A549 (cell line): Measurements from ENCODE around the gene FGF3. TPM values are rescaled to one million over a fixed set of nuclear protein-coding genes. Genes with fewer than 3 reads are reported as not detected.

Source experiments
- ATAC-seq, 2 experiments: fragments of 200-7000 bp in 1 of 2; fragments of >200 bp in 1 of 2; cut with Nextera tagmentation in 1 of 2; cut with Tn5 transposase in 1 of 2; 3 replicates each; pipeline versions ENCODE4 v1.8.0 to v1.9.1; 2018 to 2020; ENCODE audit warnings: mild to moderate bottlenecking in 1 of 2, moderate library complexity in 1 of 2
- CTCF ChIA-PET: fragments of 300-600 bp; sonication (Branson Sonifier 250); formaldehyde crosslinking; extraction: SDS; loops from one replicate; lab custom pipeline; 2021; ENCODE audit warnings: antibody characterized with exemption, inconsistent platforms; lab: Yijun Ruan, JAX
- POLR2A ChIA-PET: fragments of 350-600 bp; formaldehyde crosslinking; extraction: SDS; loops from one replicate; lab custom pipeline; 2021; ENCODE audit warnings: antibody characterized with exemption, inconsistent platforms; lab: Yijun Ruan, JAX
- DNase-seq, 2 experiments: peaks; one replicate each; pipeline versions ENCODE4 v3.0.0 to v3.0.0-alpha.2; 2011 to 2016; ENCODE audit warnings: low read depth in 1 of 2, low spot score in 1 of 2
- FAIRE-seq: peaks from 2 replicates; lab custom pipeline; 2011; peaks lifted over from hg19 to GRCh38; lab: Jason Lieb, UNC
- H3K27ac ChIP-seq, 2 experiments: fragments of >200 bp; sonication (Bioruptor Twin); formaldehyde crosslinking; 3 replicates each; pipeline ENCODE4 v1.5.1; 2016 to 2017
- H3K4me1 ChIP-seq: fragments of >200 bp; sonication (Bioruptor Twin); formaldehyde crosslinking; 3 replicates; pipeline ENCODE4 v1.6.1; 2016
- H3K4me2 ChIP-seq: fragments of >200 bp; sonication (Bioruptor Twin); formaldehyde crosslinking; 3 replicates; pipeline ENCODE4 v1.6.1; 2016
- H3K4me3 ChIP-seq: fragments of >200 bp; sonication (Bioruptor Twin); formaldehyde crosslinking; 3 replicates; pipeline ENCODE4 v1.5.1; 2016
- H3K9me3 ChIP-seq: fragments of >200 bp; sonication (Bioruptor Twin); formaldehyde crosslinking; 3 replicates; pipeline ENCODE4 v1.6.1; 2016
- ATOH8 ChIP-seq: fragments of 250-450 bp; sonication (Bioruptor Pico); IDR thresholded peaks from 2 replicates; pipeline ENCODE4 v1.5.0; 2020; ENCODE audit warnings: low read depth, mild to moderate bottlenecking, moderate library complexity
- BCL3 ChIP-seq: fragments of >200 bp; sonication (Bioruptor Twin); formaldehyde crosslinking; IDR thresholded peaks from 3 replicates; pipeline ENCODE4 v1.6.1; 2016
- BHLHE40 ChIP-seq: IDR thresholded peaks from 2 replicates; pipeline ENCODE4 v1.6.1; 2012; ENCODE audit warnings: low read depth, low read length, inconsistent platforms
- CBX8 ChIP-seq: fragments of 200-600 bp; sonication (generic); IDR thresholded peaks from 2 replicates; pipeline ENCODE4 v1.6.1; 2016
- CEBPB ChIP-seq, 2 experiments: fragments of >200 bp in 1 of 2; sonication (Bioruptor Twin) in 1 of 2; formaldehyde crosslinking in 1 of 2; IDR thresholded peaks; 2 replicates each; pipeline ENCODE4 v1.6.1; 2012 to 2016
- CHD2 ChIP-seq: fragments of 150-350 bp; IDR thresholded peaks from 2 replicates; pipeline ENCODE4 v1.6.1; 2014; ENCODE audit warnings: low read length; ENCODE audit not compliant: partially characterized antibody
- E2F6 ChIP-seq: IDR thresholded peaks from 2 replicates; pipeline ENCODE4 v1.6.1; 2012; ENCODE audit warnings: low read depth, borderline replicate concordance
- EP300 ChIP-seq, 2 experiments: fragments of >200 bp; sonication (Bioruptor Twin); formaldehyde crosslinking; IDR thresholded peaks; 2 replicates in 1 of 2; 3 replicates in 1 of 2; pipeline ENCODE4 v1.6.1; 2016 to 2017
- ESRRA ChIP-seq: fragments of 150-350 bp; IDR thresholded peaks from 2 replicates; pipeline ENCODE4 v1.6.1; 2014; ENCODE audit warnings: mild to moderate bottlenecking, low read length, borderline replicate concordance
- FOXS1 ChIP-seq: fragments of 250-450 bp; sonication (Bioruptor Pico); IDR thresholded peaks from 2 replicates; pipeline ENCODE4 v1.5.0; 2020; ENCODE audit warnings: mild to moderate bottlenecking, moderate library complexity
- GATA3 ChIP-seq: IDR thresholded peaks from 2 replicates; pipeline ENCODE4 v1.6.1; 2012; ENCODE audit warnings: borderline replicate concordance
- HES2 ChIP-seq: fragments of >200 bp; sonication (Bioruptor Twin); formaldehyde crosslinking; IDR thresholded peaks from 2 replicates; pipeline ENCODE4 v1.6.1; 2016
- HOXA7 ChIP-seq: fragments of 250-450 bp; sonication (Bioruptor Pico); IDR thresholded peaks from 2 replicates; pipeline ENCODE4 v1.5.0; 2020; ENCODE audit warnings: mild to moderate bottlenecking, moderate library complexity
- KDM5A ChIP-seq: fragments of 200-600 bp; sonication (generic); IDR thresholded peaks from 2 replicates; pipeline ENCODE4 v1.6.1; 2016; ENCODE audit warnings: antibody characterized with exemption, mild to moderate bottlenecking
- MAZ ChIP-seq: fragments of 150-350 bp; IDR thresholded peaks from 2 replicates; pipeline ENCODE4 v1.6.1; 2014; ENCODE audit warnings: antibody characterized with exemption, low read depth, low read length, borderline replicate concordance
- MYC ChIP-seq: IDR thresholded peaks from 2 replicates; pipeline ENCODE4 v1.6.1; 2012; ENCODE audit warnings: mild to moderate bottlenecking, inconsistent platforms, low read length, improper control_type of control experiment, borderline replicate concordance
- NFE2L2 ChIP-seq: fragments of 150-350 bp; conservative IDR thresholded peaks from 2 replicates; pipeline ENCODE4 v1.6.1; 2014; ENCODE audit warnings: low read length
- NR3C1 ChIP-seq: fragments of >200 bp; sonication (Bioruptor Twin); formaldehyde crosslinking; IDR thresholded peaks from 3 replicates; pipeline ENCODE4 v1.6.1; 2017
- PBX3 ChIP-seq: IDR thresholded peaks from 2 replicates; pipeline ENCODE4 v1.6.1; 2012
- POLR2A ChIP-seq: IDR thresholded peaks from 2 replicates; pipeline ENCODE4 v1.6.1; 2012; ENCODE audit warnings: mild to moderate bottlenecking, low read length
- POLR2AphosphoS2 ChIP-seq: conservative IDR thresholded peaks from 2 replicates; pipeline ENCODE4 v1.6.1; 2012; ENCODE audit warnings: low read length, improper control_type of control experiment, inconsistent platforms
- RFX5 ChIP-seq: fragments of 450-650 bp; IDR thresholded peaks from 2 replicates; pipeline ENCODE4 v1.7.1; 2014; ENCODE audit warnings: antibody characterized with exemption, mild to moderate bottlenecking, moderate library complexity
- SMC3 ChIP-seq: fragments of >200 bp; sonication (Bioruptor Twin); formaldehyde crosslinking; IDR thresholded peaks from 3 replicates; pipeline ENCODE4 v1.6.1; 2018; ENCODE audit warnings: inconsistent platforms
- SREBF2 ChIP-seq: fragments of 450-650 bp; IDR thresholded peaks from 2 replicates; pipeline ENCODE4 v1.6.1; 2014; ENCODE audit warnings: mild to moderate bottlenecking, moderate library complexity
- TFCP2L1 ChIP-seq: fragments of 250-450 bp; sonication (Bioruptor Pico); IDR thresholded peaks from 2 replicates; pipeline ENCODE4 v1.5.0; 2021; ENCODE audit warnings: mild to moderate bottlenecking
- USF2 ChIP-seq: fragments of 450-650 bp; IDR thresholded peaks from 2 replicates; pipeline ENCODE4 v1.6.1; 2014; ENCODE audit warnings: antibody characterized with exemption
- ZC3H11A ChIP-seq: fragments of 450-650 bp; IDR thresholded peaks from 2 replicates; pipeline ENCODE4 v1.6.1; 2014; ENCODE audit warnings: antibody characterized with exemption, mild to moderate bottlenecking
- ZFP36 ChIP-seq: fragments of 450-650 bp; IDR thresholded peaks from 2 replicates; pipeline ENCODE4 v1.6.1; 2014; ENCODE audit warnings: borderline replicate concordance; ENCODE audit not compliant: partially characterized antibody
- WGBS: methylation state at CpG from one replicate; pipeline ENCODE4 v1.1.6; 2017; ENCODE audit errors: missing lambda C conversion rate; 5-methylcytosine and 5-hydroxymethylcytosine counted together
- polyA plus RNA-seq, 4 experiments: library from polyadenylated mRNA; depleted of rRNA in 3 of 4; stranded (reverse); fragments of >200 nt; fragmentation: RNase III in 1 of 4; extraction: RNeasy Plus Mini Kit Qiagen cat#74134 plus additional on column Dnase treatment in 1 of 4; gene quantifications; 2 replicates in 3 of 4; 3 replicates in 1 of 4; pipeline ENCODE4 v1.2.3, GENCODE V29; 2011 to 2017

Gene FGF3
- polyA plus RNA-seq, 2 of the 4 experiments (the other 2 are of a cell fraction) = not detected

GRCh38 chr11:69813839-69814238, 5.4 kb downstream of the FGF3 start:
- WGBS = 4% methylated on average over 2 of the region's 2 CpGs
- no peak overlapping the region for H3K4me3 ChIP-seq
- no peak for TF ChIP-seq SMC3
- no peak for TF ChIP-seq USF2
- TF ChIP-seq MAZ = no peak
- TF ChIP-seq RFX5 = no peak
- no peak for TF ChIP-seq BHLHE40
- TF ChIP-seq SREBF2 = no peak
- TF ChIP-seq NR3C1 = no peak
- TF ChIP-seq POLR2A = no peak
- TF ChIP-seq ATOH8 (CRISPR knock-in tag) = no peak
- TF ChIP-seq FOXS1 (CRISPR knock-in tag) = no peak
- no peak for TF ChIP-seq ESRRA
- no peak for TF ChIP-seq CHD2
- TF ChIP-seq NFE2L2 = no peak
- no peak for TF ChIP-seq EP300 (IDR thresholded peaks at IDR 0.05)
- no peak for TF ChIP-seq GATA3
- no peak overlapping the region for H3K27ac ChIP-seq
- DNase-seq = no peak
- POLR2A ChIA-PET = no interaction called here
- CTCF ChIA-PET = no interaction called here
- FAIRE-seq = no peak
- ATAC-seq = no peak
- H3K9me3 ChIP-seq = no peaks in the 10 kb centered on the region
- H3K4me1 ChIP-seq = peaks cover 12% of the 10 kb centered on the region; the same call in 2 of the 3 replicates
- no peak overlapping the region for H3K4me2 ChIP-seq

- H3K4me3 ChIP-seq = no peak overlapping the region
- 27% methylated on average over 9 of the region's 10 CpGs for WGBS
- no peak for FAIRE-seq
- H3K4me2 ChIP-seq = no peak overlapping the region
- no peak overlapping the region for H3K27ac ChIP-seq
- POLR2A ChIA-PET = no interaction called here
- peaks cover 7% of the 10 kb centered on the region; the same call in 2 of the 3 replicates for H3K4me1 ChIP-seq
- no peaks in the 10 kb centered on the region for H3K9me3 ChIP-seq
- TF ChIP-seq KDM5A = no peak
- TF ChIP-seq SMC3 = no peak
- TF ChIP-seq GATA3 = no peak
- TF ChIP-seq PBX3 = no peak
- no peak for TF ChIP-seq HES2
- TF ChIP-seq MYC = no peak
- CTCF ChIA-PET = no interaction called here
- ATAC-seq = no peak
- DNase-seq = no peak
Measured at GRCh38 chr11:69812946-69813345, 6.3 kb downstream of the FGF3 start.

GRCh38 chr11:69812256-69812655, 7.0 kb downstream of the FGF3 start:
- Histone ChIP-seq H3K27ac (no peak overlapping the region), H3K4me2 (no peak overlapping the region), H3K9me3 (no peaks in the 10 kb centered on the region), H3K4me3 (no peak overlapping the region), H3K4me1 (peaks cover 1% of the 10 kb centered on the region; the same call in 1 of the 3 replicates)
- no peak for FAIRE-seq
- ATAC-seq = no peak
- CTCF ChIA-PET = interaction anchor here (0.9 kb wide), 1 partner anchor 103 kb away, joined by 3 read pairs; no protein-coding TSS in a partner anchor
- no peak for TF ChIP-seq NFE2L2
- no peak for TF ChIP-seq HOXA7 (CRISPR knock-in tag)
- no peak for TF ChIP-seq BCL3
- no peak for TF ChIP-seq CBX8
- no peak for TF ChIP-seq CEBPB (IDR thresholded peaks at IDR 0.05)
- TF ChIP-seq ZC3H11A = no peak
- no peak for TF ChIP-seq POLR2AphosphoS2
- no peak for TF ChIP-seq ZFP36
- TF ChIP-seq KDM5A = no peak
- TF ChIP-seq RFX5 = no peak
- no peak for TF ChIP-seq CHD2
- TF ChIP-seq E2F6 = no peak
- no peak for TF ChIP-seq TFCP2L1
- POLR2A ChIA-PET = no interaction called here
- DNase-seq = no peak
- WGBS = 54% methylated on average over 6 of the region's 7 CpGs
